Measurements from ENCODE around the gene GC. TPM values are rescaled to one million over a fixed set of nuclear protein-coding genes. Genes with fewer than 3 reads are reported as not detected.

Gene GC
- 10 to 100 TPM; 16.2 to 34.8 TPM for total RNA-seq

- no peak within 1 kb of the TSS for H3K4me3 ChIP-seq
- ATAC-seq: peak; percentile 69
- H3K9me3 ChIP-seq: no peaks in the 10 kb centered on the region
- TF ChIP-seq POLR2A (IDR thresholded peaks at IDR 0.05): no peak
- TF ChIP-seq CTCF (IDR thresholded peaks at IDR 0.05): peak in 6 of 7 experiments; percentile 11 to 34 (median 20)
- H3K4me1 ChIP-seq: peaks cover 29% of the 10 kb centered on the region
- intact Hi-C loops (cut with DNase I): no loop called here
- H3K27me3 ChIP-seq: no peaks in the 10 kb centered on the region
- no peaks in the 10 kb centered on the region for H3K36me3 ChIP-seq (replicated peaks in 1 of 2; ENCODE audit: insufficient read depth in 1 of 2, low read depth in 2 of 2)
- H3K27ac ChIP-seq: peak within 1 kb of the TSS in 1 of 4 donors; percentile 48
- DNase-seq: no peak
Measured at GRCh38 chr4:71783972-71784371, at the start of gene GC. Gene GC, minus strand, starts transcription at chr4:71784079. Its CDS starts 61 bp downstream, at chr4:71784018.

- H3K9me3 ChIP-seq: no peaks in the 10 kb centered on the region
- WGBS, 2 donors: 56 to 60% methylated on average over 10 of the region's 10 CpGs
- no peaks in the 10 kb centered on the region for H3K27me3 ChIP-seq
- H3K27ac ChIP-seq: no peak overlapping the region
- H3K4me1 ChIP-seq: no peaks in the 10 kb centered on the region
- intact Hi-C loops (cut with DNase I): no loop called here
- ATAC-seq (no peak), DNase-seq (peak in 1 of 4 donors; percentile 13)
- TF ChIP-seq CTCF (IDR thresholded peaks at IDR 0.05) (no peak), POLR2A (IDR thresholded peaks at IDR 0.05) (no peak)
- H3K36me3 ChIP-seq (replicated peaks in 1 of 2; ENCODE audit: insufficient read depth in 1 of 2, low read depth in 2 of 2): no peaks in the 10 kb centered on the region
- H3K4me3 ChIP-seq: no peak overlapping the region
Measured at GRCh38 chr4:71833232-71833900, 49.5 kb upstream of the GC start.

- intact Hi-C loops (cut with DNase I): no loop called here
- ATAC-seq: no peak
- no peak for DNase-seq
Measured at GRCh38 chr4:71832049-71832448, 48.2 kb upstream of the GC start.

GRCh38 chr4:71830497-71831190 lies 46.8 kb upstream of the GC start:
- Histone ChIP-seq H3K36me3 (replicated peaks in 1 of 2; ENCODE audit: insufficient read depth in 1 of 2, low read depth in 2 of 2) (no peaks in the 10 kb centered on the region), H3K27me3 (no peaks in the 10 kb centered on the region), H3K4me1 (no peaks in the 10 kb centered on the region), H3K4me3 (no peak overlapping the region), H3K27ac (no peak overlapping the region), H3K9me3 (no peaks in the 10 kb centered on the region)
- ATAC-seq (no peak), DNase-seq (no peak)
- intact Hi-C loops (cut with DNase I): no loop called here
- TF ChIP-seq POLR2A (IDR thresholded peaks at IDR 0.05) (no peak), CTCF (IDR thresholded peaks at IDR 0.05) (no peak)
- 73 to 74% methylated on average over 4 of the region's 4 CpGs for WGBS, 2 donors

More at GRCh38 chr4:71832049-71832448, 48.2 kb upstream of the GC start:
- no peak overlapping the region for H3K27ac ChIP-seq
- H3K9me3 ChIP-seq: no peaks in the 10 kb centered on the region
- no peaks in the 10 kb centered on the region for H3K4me1 ChIP-seq
- TF ChIP-seq CTCF (IDR thresholded peaks at IDR 0.05): no peak
- TF ChIP-seq POLR2A (IDR thresholded peaks at IDR 0.05): no peak
- H3K27me3 ChIP-seq: no peaks in the 10 kb centered on the region
- 37 to 44% methylated on average over 3 of the region's 3 CpGs for WGBS, 2 donors
- no peak overlapping the region for H3K4me3 ChIP-seq
- H3K36me3 ChIP-seq (replicated peaks in 1 of 2; ENCODE audit: insufficient read depth in 1 of 2, low read depth in 2 of 2): no peaks in the 10 kb centered on the region
